ENCODE data around the gene ZNF438.

DNA sequence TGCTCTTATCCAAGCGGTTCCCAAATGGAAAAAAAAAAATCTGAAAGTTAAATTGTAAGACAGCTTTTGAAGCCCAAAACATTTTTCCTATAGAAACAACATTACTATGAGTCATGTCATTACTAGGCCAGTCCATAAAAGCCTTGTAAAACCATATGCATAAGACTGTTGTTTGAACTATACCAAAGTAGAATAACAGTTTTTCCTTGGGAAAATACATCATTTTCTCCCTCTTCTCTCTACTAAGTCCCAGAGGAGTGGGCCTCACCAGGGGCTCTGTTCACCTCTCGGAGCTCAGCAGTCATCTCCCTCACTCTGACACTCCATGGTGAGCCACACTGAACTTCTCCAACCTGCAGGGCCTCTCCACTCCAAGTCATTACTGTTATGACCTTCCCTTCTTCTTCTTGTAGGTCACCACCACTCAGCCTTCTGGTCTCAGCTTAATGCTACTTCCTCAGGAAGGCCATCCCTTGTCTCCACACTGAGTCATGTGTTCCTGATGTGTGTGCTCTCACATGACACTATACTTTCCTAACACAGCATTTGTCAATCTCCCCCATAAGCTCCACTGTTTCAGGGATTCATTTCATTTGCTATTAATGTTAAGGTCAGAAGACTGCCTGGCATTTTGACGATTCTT is 32.5 kb downstream of the ZNF438 start:
- TF ChIP-seq CREB1 (IDR thresholded peaks at IDR 0.05) (no peak), GABPA (IDR thresholded peaks at IDR 0.05; ENCODE audit: borderline replicate concordance, insufficient read depth, low read length) (no peak), MAFK (IDR thresholded peaks at IDR 0.05; ENCODE audit: low read depth, low read length) (no peak), GTF2F1 (IDR thresholded peaks at IDR 0.05; ENCODE audit: borderline replicate concordance, low read depth, low read length) (no peak)
